ENCODE results near the gene SHC1.

The SHC1 gene

GRCh38 chr1:154988058-154988954 is 17.8 kb upstream of the SHC1 start:
- TF ChIP-seq, protein P1, sequence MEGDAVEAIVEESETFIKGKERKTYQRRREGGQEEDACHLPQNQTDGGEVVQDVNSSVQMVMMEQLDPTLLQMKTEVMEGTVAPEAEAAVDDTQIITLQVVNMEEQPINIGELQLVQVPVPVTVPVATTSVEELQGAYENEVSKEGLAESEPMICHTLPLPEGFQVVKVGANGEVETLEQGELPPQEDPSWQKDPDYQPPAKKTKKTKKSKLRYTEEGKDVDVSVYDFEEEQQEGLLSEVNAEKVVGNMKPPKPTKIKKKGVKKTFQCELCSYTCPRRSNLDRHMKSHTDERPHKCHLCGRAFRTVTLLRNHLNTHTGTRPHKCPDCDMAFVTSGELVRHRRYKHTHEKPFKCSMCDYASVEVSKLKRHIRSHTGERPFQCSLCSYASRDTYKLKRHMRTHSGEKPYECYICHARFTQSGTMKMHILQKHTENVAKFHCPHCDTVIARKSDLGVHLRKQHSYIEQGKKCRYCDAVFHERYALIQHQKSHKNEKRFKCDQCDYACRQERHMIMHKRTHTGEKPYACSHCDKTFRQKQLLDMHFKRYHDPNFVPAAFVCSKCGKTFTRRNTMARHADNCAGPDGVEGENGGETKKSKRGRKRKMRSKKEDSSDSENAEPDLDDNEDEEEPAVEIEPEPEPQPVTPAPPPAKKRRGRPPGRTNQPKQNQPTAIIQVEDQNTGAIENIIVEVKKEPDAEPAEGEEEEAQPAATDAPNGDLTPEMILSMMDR (IDR thresholded peaks at IDR 0.05): no peak; the same call in 1 of the 2 replicates

DNA sequence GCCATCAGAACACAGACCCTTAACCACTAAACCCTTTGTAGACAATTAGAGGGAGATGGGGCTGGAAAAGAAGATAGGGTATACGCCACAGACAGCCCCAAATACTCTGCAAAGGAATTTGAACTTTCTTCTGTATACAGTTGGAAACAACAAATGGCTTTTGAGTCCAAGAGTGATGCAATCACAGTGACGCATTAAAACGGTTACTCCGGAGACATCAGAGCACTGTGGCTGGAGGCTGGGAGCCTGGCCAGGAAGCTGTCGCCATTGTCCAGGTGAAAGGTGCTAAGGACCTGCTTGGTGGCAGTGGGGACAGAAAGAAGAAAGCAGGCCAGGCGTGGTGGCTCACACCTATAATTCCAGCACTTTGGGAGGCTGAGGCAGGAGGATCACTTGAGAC is 16.8 kb upstream of the SHC1 start:
- TF ChIP-seq, protein P1 (IDR thresholded peaks at IDR 0.05): no peak

DNA sequence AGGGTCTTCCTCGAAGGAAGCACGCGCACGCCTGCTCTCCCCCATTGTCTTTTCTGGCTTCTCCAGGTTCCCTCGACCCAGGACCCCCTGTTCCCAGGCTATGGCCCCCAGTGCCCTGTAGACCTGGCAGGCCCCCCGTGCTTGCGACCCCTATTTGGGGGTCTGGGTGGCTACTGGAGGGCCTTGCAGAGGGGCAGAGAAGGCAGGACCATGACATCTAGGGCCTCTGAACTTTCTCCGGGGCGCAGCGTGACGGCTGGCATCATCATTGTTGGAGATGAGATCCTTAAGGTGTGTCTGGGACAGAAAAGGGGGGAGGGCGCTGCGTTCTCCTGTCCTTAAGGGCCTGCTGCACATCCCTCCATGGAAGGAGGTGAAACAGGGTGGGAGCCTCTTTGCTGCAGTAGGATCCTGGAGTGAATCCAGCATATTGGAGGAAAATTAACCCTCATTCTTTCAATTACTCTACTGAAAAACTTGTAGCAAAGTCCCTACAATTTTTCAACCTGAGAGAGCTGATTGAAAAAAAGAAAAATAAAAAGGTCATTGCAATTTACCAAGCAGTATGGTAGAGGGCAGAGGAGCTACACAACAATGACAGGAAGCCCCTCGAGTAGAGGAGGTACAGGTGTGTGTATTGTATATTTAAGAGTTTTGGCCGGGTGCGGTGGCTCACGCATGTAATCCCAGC is 13.4 kb upstream of the SHC1 start:
- TF ChIP-seq, protein P1 (IDR thresholded peaks at IDR 0.05): no peak

DNA sequence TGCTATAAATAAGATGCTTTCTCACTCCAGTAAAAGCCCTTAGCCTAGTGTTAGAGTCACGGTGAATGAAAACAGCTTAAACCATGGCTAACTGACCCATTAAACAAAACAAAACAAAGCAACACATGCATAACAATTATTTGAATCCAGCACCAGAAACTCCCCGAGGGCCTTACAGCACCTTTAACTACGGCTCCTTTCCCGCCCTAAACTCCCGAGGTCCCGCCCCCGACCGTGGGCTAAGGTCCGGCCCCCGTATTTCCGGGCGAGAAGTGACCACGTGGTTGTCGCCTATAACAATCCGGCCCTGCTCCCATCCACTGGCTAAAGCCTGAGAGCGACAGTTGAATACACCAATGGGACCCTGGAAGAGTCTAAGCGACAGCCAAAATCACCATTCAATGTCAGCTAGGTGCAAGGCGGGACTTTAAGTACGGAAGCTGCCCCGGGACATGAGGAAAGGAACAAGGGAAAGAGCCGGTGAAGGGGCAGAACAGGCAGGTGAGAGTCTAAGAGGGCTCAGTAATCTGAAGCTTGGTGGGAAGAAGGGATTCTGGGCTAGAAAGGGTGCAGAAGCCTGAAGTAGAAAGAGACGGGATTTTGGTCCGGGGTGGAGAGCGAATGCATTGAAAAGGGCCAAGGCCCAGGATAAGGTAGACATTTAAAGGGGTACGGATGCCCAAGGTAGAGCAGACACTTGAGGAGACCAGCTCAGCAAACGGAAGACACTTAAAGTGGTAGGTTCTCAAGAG is 12.5 kb upstream of the SHC1 start, which contains the start of gene FLAD1:
Gene FLAD1, plus strand, starts transcription at position 448 of the 752 bp plus-strand sequence. CDS start 351 bp downstream, outside the sequence.
- TF ChIP-seq, protein P1 (IDR thresholded peaks at IDR 0.05): no peak

GRCh38 chr1:154982341-154982740 is 11.8 kb upstream of the SHC1 start:
- TF ChIP-seq, protein P1 (IDR thresholded peaks at IDR 0.05): no peak

GRCh38 chr1:154978360-154978759 is 7.8 kb upstream of the SHC1 start:
- TF ChIP-seq, protein P1 (IDR thresholded peaks at IDR 0.05): no peak

GRCh38 chr1:154975409-154976059 is 5.0 kb upstream of the SHC1 start:
- TF ChIP-seq, protein P1 (IDR thresholded peaks at IDR 0.05): no peak

Data from LNCAP (cell line).